ENCODE data around the gene OBSCN. TPM values are rescaled to one million over a fixed set of nuclear protein-coding genes. Genes with fewer than 3 reads are reported as not detected.

Gene OBSCN
- total RNA-seq, 2 experiments from 2014 or later, result 5.7 to 10.4 TPM

DNA sequence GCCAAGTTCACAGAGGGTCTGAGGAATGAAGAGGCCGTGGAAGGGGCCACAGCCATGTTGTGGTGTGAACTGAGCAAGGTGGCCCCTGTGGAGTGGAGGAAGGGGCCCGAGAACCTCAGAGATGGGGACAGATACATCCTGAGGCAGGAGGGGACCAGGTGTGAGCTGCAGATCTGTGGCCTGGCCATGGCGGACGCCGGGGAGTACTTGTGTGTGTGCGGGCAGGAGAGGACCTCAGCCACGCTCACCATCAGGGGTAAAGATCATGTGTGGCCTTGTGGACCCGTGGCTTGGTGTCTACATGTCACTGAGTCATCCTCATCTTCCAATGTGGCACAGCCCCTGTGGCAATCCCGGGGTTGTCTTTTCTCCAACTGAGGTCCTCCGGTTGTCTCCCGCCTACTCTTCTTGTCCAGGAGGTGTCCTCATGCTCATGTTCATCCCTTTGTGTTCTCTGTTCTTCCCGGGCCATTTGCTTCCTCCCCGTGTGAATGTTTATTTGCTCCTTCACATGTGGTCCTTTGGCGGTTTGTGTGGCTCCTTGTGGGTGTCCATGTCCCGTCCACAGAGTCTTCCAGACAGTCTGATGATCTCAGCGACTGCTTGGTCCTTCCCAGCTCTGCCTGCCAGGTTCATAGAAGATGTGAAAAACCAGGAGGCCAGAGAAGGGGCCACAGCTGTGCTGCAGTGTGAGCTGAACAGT, 84.2 kb downstream of the OBSCN start:
- Mint-ChIP-seq H3K9me3 (ENCODE audit: low read depth) (peaks cover under 1% of the 10 kb centered on the region), H3K27ac (no peak overlapping the region), H3K4me1 (peaks cover 14% of the 10 kb centered on the region), H3K27me3 (no peaks in the 10 kb centered on the region), H3K36me3 (no peaks in the 10 kb centered on the region), H3K4me3 (no peak overlapping the region)
- DNase-seq (no peak), ATAC-seq (no peak)
- CTCF ChIA-PET, result no interaction called here

DNA sequence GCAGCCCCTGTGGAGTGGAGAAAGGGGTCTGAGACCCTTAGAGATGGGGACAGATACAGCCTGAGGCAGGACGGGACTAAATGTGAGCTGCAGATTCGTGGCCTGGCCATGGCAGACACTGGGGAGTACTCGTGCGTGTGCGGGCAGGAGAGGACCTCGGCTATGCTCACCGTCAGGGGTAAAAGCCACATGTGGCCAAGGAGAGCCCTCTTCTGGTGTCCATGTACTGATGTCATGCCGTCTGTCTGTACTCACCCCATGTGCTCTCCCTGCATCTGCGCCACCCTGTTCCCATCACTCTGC, 84.7 kb downstream of the OBSCN start:
- Mint-ChIP-seq H3K4me1 (peaks cover 14% of the 10 kb centered on the region), H3K27me3 (no peaks in the 10 kb centered on the region), H3K27ac (no peak overlapping the region), H3K9me3 (ENCODE audit: low read depth) (peaks cover 2% of the 10 kb centered on the region), H3K36me3 (no peaks in the 10 kb centered on the region), H3K4me3 (no peak overlapping the region)
- CTCF ChIA-PET, result no interaction called here
- DNase-seq (no peak), ATAC-seq (no peak)

DNA sequence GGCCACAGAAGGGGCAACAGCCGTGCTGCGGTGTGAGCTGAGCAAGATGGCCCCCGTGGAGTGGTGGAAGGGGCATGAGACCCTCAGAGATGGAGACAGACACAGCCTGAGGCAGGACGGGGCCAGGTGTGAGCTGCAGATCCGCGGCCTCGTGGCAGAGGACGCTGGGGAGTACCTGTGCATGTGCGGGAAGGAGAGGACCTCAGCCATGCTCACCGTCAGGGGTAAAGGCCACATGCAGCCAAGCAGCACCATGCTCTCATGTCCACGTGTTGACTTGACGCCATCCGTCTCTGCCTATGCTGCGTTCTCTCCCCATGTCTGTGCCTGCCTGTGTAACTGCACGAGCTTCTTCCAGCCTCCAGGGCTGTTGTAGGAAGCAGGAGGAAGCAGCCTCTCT, 85.5 kb downstream of the OBSCN start:
- CTCF ChIA-PET, result no interaction called here
- Mint-ChIP-seq H3K27ac (no peak overlapping the region), H3K27me3 (no peaks in the 10 kb centered on the region), H3K4me1 (peaks cover 11% of the 10 kb centered on the region), H3K9me3 (ENCODE audit: low read depth) (peaks cover 2% of the 10 kb centered on the region), H3K36me3 (no peaks in the 10 kb centered on the region), H3K4me3 (no peak overlapping the region)
- DNase-seq (no peak), ATAC-seq (no peak)

DNA sequence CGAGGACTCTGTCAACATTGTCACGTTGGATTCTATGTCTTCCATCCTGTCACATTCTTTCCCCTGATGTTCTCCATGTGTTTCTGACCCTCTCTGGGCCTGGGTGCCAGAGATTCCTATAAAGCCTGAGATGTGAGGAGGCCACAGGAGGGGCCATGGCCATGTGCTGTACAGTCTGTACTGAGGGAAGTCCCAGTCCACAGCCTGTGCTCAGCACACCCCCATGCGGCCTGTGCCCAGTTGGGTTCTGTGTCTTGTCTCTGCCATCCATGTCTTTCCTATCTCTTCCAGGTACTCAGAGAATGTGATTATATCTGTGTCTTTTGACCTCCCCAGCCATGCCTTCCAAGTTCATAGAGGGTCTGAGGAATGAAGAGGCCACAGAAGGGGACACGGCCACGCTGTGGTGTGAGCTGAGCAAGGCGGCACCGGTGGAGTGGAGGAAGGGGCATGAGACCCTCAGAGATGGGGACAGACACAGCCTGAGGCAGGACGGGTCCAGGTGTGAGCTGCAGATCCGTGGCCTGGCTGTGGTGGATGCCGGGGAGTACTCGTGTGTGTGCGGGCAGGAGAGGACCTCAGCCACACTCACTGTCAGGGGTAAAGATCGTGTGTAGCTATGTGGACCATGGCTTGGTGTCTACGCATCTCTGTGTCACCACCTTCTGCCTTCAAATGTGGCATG, 86.1 kb downstream of the OBSCN start:
- Mint-ChIP-seq H3K4me3 (no peak overlapping the region), H3K9me3 (ENCODE audit: low read depth) (peaks cover 2% of the 10 kb centered on the region)

DNA sequence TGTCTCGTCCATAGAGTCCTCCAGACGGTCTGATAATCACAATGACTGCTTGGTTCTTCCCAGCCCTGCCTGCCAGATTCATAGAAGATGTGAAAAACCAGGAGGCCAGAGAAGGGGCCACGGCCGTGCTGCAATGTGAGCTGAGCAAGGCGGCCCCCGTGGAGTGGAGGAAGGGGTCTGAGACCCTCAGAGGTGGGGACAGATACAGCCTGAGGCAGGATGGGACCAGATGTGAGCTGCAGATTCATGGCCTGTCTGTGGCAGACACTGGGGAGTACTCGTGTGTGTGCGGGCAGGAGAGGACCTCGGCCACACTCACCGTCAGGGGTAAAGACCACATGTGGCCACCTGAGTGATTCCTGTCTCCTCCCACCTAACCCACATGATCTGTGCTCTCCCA, 86.9 kb downstream of the OBSCN start:
- Mint-ChIP-seq H3K4me1 (no peaks in the 10 kb centered on the region), H3K9me3 (ENCODE audit: low read depth) (peaks cover 2% of the 10 kb centered on the region), H3K27ac (no peak overlapping the region), H3K36me3 (no peaks in the 10 kb centered on the region), H3K4me3 (no peak overlapping the region), H3K27me3 (no peaks in the 10 kb centered on the region)
- ATAC-seq (no peak), DNase-seq (no peak)
- CTCF ChIA-PET, result no interaction called here

More for the DNA sequence above, 86.1 kb downstream of the OBSCN start:
- no peak for DNase-seq
- no peaks in the 10 kb centered on the region for H3K36me3 Mint-ChIP-seq
- no peaks in the 10 kb centered on the region for H3K27me3 Mint-ChIP-seq
- H3K4me1 Mint-ChIP-seq, result peaks cover 6% of the 10 kb centered on the region
- CTCF ChIA-PET, result no interaction called here
- H3K27ac Mint-ChIP-seq, result no peak overlapping the region
- ATAC-seq, result no peak

DNA sequence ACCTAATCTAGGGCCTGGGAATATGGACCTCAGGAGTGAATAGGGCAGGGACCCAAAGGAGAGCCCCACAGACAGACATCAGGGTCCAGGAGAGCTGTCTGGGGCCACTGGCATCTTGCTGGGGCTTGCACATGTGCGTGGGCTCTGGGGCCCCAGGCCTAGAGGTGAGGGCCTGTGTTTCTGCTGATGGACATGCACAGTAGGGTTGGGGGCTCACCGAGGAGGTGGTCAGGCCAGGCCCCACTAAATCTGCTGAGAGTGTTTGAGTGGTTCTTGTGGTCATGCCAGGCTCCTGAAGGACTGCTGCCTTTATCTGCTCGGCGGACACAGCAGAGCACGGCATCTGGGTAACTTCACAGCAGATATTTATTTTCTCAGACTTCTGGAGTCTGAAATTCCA, 87.4 kb downstream of the OBSCN start:
- Mint-ChIP-seq H3K36me3 (peaks cover 1% of the 10 kb centered on the region), H3K27me3 (no peaks in the 10 kb centered on the region), H3K9me3 (ENCODE audit: low read depth) (peaks cover 2% of the 10 kb centered on the region), H3K4me1 (no peaks in the 10 kb centered on the region), H3K27ac (no peak overlapping the region), H3K4me3 (no peak overlapping the region)
- CTCF ChIA-PET, result no interaction called here
- no peak for ATAC-seq
- DNase-seq, result no peak

DNA sequence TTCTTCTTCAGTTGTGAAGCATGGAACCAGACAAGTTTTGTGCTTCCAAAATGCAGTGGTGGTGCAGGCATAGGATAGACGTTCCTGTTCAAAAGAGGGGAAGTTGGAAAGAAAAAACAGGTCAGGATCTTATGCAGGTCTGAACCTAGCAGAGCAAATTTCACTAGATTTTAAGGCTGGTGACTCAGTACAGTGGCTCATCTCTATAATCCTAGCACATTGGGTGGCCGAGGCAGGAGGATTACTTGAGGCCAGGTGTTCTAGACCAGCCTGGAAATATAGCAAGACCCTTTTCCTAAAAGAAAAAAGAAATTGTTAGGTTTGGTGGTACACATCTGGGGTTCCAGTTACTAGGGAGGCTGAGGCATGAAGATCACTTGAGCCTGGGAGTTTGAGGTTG, 88.1 kb downstream of the OBSCN start:
- ATAC-seq (no peak), DNase-seq (no peak)
- Mint-ChIP-seq H3K27ac (no peak overlapping the region), H3K9me3 (ENCODE audit: low read depth) (peaks cover 5% of the 10 kb centered on the region), H3K36me3 (peaks cover 5% of the 10 kb centered on the region), H3K4me1 (no peaks in the 10 kb centered on the region), H3K4me3 (no peak overlapping the region), H3K27me3 (no peaks in the 10 kb centered on the region)
- CTCF ChIA-PET, result no interaction called here

DNA sequence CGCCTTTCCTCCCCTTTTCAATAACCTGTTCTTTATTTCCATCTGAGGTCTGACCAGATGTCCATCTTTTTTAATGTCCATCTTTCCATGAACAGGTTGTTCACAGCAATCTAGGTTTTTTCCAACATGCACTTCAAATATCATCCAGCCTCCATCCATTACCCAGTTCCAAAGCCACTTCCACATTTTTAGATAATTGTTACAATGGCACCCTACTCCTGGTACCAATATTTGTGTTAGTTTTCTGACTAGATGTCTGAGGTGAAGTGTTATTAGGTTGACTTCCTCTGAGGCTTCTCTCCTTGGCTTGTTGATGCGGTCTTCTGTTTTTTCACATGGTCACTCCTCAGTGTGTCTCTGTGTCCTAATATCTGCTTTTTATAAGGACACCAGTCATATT, 89.4 kb downstream of the OBSCN start:
- CTCF ChIA-PET, result no interaction called here
- peaks cover 10% of the 10 kb centered on the region for H3K36me3 Mint-ChIP-seq
- no peak for DNase-seq
- no peak for ATAC-seq
- H3K4me3 Mint-ChIP-seq, result no peak overlapping the region
- H3K4me1 Mint-ChIP-seq, result no peaks in the 10 kb centered on the region
- no peak overlapping the region for H3K27ac Mint-ChIP-seq
- peaks cover 12% of the 10 kb centered on the region for H3K9me3 Mint-ChIP-seq (ENCODE audit: low read depth)
- H3K27me3 Mint-ChIP-seq, result no peaks in the 10 kb centered on the region

DNA sequence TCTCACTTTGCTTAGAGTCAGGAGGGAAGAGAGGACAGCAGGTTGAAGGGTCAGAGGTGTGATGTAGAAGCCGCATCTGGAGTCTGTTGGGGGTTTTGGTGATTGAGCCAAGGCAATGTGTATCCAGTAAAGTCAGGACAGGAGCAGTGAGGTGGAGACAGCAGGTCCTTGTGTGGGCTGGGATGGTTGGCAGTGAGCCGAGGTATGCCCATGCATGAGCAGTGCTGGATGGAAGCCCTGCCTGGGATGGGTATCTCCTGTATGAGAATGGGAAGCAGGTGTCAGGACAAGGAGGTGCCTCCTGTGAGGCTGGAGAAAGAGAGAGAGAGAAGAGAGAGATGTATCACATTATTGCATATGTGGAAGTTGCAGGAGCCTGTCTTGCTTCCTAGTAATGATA, 90.0 kb downstream of the OBSCN start:
- Mint-ChIP-seq H3K27me3 (no peaks in the 10 kb centered on the region), H3K27ac (no peak overlapping the region), H3K4me3 (no peak overlapping the region), H3K4me1 (no peaks in the 10 kb centered on the region), H3K36me3 (peaks cover 15% of the 10 kb centered on the region), H3K9me3 (ENCODE audit: low read depth) (peaks cover 18% of the 10 kb centered on the region)
- DNase-seq (no peak), ATAC-seq (no peak)
- CTCF ChIA-PET, result no interaction called here

DNA sequence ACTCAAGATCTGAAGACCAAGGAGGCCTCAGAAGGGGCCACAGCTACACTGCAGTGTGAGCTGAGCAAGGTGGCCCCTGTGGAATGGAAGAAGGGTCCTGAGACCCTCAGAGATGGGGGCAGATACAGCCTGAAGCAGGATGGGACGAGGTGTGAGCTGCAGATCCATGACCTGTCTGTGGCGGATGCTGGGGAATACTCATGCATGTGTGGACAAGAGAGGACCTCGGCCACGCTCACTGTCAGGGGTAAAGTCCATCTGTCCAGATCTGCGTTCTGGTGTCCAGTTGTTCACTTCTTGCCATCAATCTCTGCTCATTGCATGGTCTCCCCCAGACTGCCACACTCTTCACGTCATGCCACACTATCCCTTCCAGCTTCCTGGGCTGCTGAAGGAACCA, 90.6 kb downstream of the OBSCN start:
- H3K9me3 Mint-ChIP-seq (ENCODE audit: low read depth), result peaks cover 18% of the 10 kb centered on the region
- H3K27me3 Mint-ChIP-seq, result no peaks in the 10 kb centered on the region
- DNase-seq (no peak), ATAC-seq (no peak)
- H3K4me3 Mint-ChIP-seq, result no peak overlapping the region
- H3K4me1 Mint-ChIP-seq, result no peaks in the 10 kb centered on the region
- H3K27ac Mint-ChIP-seq, result no peak overlapping the region
- CTCF ChIA-PET, result no interaction called here
- H3K36me3 Mint-ChIP-seq, result peaks cover 15% of the 10 kb centered on the region

DNA sequence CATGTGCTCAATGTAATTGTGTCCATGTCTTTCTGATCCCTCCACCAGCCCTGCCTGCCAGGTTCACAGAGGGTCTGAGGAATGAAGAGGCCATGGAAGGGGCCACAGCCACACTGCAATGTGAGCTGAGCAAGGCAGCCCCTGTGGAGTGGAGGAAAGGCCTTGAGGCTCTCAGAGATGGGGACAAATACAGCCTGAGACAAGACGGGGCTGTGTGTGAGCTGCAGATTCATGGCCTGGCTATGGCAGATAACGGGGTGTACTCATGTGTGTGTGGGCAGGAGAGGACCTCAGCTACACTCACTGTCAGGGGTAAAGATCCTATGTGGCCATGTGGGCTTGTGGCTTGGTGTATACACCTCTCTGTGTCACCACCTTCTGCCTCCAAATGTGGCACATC, 91.4 kb downstream of the OBSCN start:
- DNase-seq, result no peak
- no peak for ATAC-seq
- Mint-ChIP-seq H3K36me3 (peaks cover 15% of the 10 kb centered on the region), H3K27me3 (no peaks in the 10 kb centered on the region), H3K9me3 (ENCODE audit: low read depth) (peaks cover 18% of the 10 kb centered on the region), H3K4me3 (no peak overlapping the region), H3K4me1 (no peaks in the 10 kb centered on the region), H3K27ac (no peak overlapping the region)
- CTCF ChIA-PET, result no interaction called here

DNA sequence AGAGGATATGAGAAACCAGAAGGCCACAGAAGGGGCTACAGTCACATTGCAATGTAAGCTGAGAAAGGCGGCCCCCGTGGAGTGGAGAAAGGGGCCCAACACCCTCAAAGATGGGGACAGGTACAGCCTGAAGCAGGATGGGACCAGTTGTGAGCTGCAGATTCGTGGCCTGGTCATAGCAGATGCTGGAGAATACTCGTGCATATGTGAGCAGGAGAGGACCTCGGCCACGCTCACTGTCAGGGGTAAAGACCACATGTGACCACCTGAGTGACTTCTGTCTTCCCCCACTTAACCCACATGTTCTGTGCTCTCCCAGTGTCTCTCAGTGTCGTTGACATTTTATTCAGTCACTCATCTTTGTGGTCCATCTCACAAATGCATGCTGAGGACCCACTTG, 92.1 kb downstream of the OBSCN start:
- H3K4me3 Mint-ChIP-seq, result no peak overlapping the region
- H3K27ac Mint-ChIP-seq, result no peak overlapping the region
- no peaks in the 10 kb centered on the region for H3K27me3 Mint-ChIP-seq
- DNase-seq (no peak), ATAC-seq (no peak)
- CTCF ChIA-PET, result no interaction called here
- peaks cover 21% of the 10 kb centered on the region for H3K9me3 Mint-ChIP-seq (ENCODE audit: low read depth)
- no peaks in the 10 kb centered on the region for H3K4me1 Mint-ChIP-seq
- peaks cover 17% of the 10 kb centered on the region for H3K36me3 Mint-ChIP-seq

DNA sequence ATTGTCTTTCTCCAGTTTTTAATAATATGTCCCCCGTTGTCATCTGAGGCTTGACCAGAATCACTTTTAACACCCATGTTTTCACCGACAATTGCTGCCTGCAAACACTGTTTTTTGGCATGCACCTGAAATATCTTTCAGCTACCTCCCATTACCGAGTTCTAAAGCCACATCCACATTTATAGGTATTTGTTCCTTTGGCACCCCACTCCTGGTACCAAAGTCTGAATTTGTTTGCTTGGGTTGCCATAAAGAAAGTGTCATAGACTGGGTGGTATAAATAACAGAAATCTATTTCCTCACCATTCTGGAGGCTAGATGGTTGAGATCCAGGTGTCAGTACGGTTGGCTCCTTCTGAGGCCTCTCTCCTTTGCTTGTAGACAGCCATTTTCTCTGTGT, 94.2 kb downstream of the OBSCN start:
- Mint-ChIP-seq H3K27ac (no peak overlapping the region), H3K36me3 (peaks cover 17% of the 10 kb centered on the region), H3K9me3 (ENCODE audit: low read depth) (peaks cover 20% of the 10 kb centered on the region), H3K27me3 (no peaks in the 10 kb centered on the region), H3K4me1 (no peaks in the 10 kb centered on the region), H3K4me3 (no peak overlapping the region)
- no peak for DNase-seq
- ATAC-seq, result no peak
- CTCF ChIA-PET, result no interaction called here

DNA sequence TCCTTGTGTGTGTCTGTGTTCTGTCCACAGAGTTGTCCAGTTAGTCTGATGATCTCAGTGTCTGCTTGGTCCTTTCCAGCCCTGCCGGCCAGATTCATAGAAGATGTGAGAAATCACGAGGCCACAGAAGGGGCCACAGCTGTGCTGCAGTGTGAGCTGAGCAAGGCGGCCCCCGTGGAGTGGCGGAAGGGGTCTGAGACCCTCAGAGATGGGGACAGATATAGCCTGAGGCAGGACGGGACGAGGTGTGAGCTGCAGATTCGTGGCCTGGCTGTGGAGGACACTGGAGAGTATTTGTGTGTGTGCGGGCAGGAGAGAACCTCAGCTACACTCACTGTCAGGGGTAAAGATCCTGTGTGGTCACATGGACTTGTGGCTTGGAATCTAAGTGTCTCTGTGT, 95.8 kb downstream of the OBSCN start:
- DNase-seq (no peak), ATAC-seq (no peak)
- Mint-ChIP-seq H3K9me3 (ENCODE audit: low read depth) (peaks cover 19% of the 10 kb centered on the region), H3K36me3 (peaks cover 17% of the 10 kb centered on the region), H3K27ac (no peak overlapping the region), H3K4me3 (no peak overlapping the region), H3K4me1 (no peaks in the 10 kb centered on the region), H3K27me3 (no peaks in the 10 kb centered on the region)
- CTCF ChIA-PET, result no interaction called here

DNA sequence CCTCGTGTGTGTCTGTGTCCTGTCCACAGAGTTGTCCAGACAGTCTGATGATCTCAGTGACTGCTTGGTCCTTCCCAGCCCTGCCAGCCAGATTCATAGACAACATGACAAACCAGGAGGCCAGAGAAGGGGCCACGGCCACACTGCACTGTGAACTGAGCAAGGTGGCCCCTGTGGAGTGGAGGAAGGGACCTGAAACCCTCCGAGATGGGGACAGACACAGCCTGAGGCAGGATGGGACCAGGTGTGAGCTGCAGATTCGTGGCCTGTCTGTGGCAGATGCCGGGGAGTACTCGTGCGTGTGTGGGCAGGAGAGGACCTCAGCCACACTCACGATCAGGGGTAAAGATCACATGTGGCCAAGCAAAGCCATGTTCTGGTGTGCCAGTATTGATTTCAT, 96.4 kb downstream of the OBSCN start:
- Mint-ChIP-seq H3K4me1 (no peaks in the 10 kb centered on the region), H3K9me3 (ENCODE audit: low read depth) (peaks cover 19% of the 10 kb centered on the region), H3K36me3 (peaks cover 17% of the 10 kb centered on the region), H3K27ac (no peak overlapping the region), H3K4me3 (no peak overlapping the region), H3K27me3 (no peaks in the 10 kb centered on the region)
- ATAC-seq (no peak), DNase-seq (no peak)
- CTCF ChIA-PET, result no interaction called here
